Uterus (tissue), 2 donors: Measurements from ENCODE around the gene CAMTA1.

Experiments used
- POLR2A ChIP-seq, 2 donors: fragments of 450-650 bp; IDR thresholded peaks; one replicate each; pipeline ENCODE4 v1.6.1; 2016; ENCODE audit warnings: antibody characterized with exemption in 2 of 2, mild to moderate bottlenecking in 1 of 2, moderate library complexity in 1 of 2
- TF ChIP-seq, protein P1 (sequence below), 4 experiments: fragments of 200-600 bp in 2 of 4; fragments of 450-650 bp in 2 of 4; sonication (generic) in 2 of 4; IDR thresholded peaks; one replicate each; pipeline ENCODE4 v1.5.1; 2016 to 2019; ENCODE audit warnings: antibody characterized with exemption in 4 of 4, mild to moderate bottlenecking in 2 of 4, moderate library complexity in 1 of 4

- TF ChIP-seq, protein P1, sequence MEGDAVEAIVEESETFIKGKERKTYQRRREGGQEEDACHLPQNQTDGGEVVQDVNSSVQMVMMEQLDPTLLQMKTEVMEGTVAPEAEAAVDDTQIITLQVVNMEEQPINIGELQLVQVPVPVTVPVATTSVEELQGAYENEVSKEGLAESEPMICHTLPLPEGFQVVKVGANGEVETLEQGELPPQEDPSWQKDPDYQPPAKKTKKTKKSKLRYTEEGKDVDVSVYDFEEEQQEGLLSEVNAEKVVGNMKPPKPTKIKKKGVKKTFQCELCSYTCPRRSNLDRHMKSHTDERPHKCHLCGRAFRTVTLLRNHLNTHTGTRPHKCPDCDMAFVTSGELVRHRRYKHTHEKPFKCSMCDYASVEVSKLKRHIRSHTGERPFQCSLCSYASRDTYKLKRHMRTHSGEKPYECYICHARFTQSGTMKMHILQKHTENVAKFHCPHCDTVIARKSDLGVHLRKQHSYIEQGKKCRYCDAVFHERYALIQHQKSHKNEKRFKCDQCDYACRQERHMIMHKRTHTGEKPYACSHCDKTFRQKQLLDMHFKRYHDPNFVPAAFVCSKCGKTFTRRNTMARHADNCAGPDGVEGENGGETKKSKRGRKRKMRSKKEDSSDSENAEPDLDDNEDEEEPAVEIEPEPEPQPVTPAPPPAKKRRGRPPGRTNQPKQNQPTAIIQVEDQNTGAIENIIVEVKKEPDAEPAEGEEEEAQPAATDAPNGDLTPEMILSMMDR (IDR thresholded peaks at IDR 0.05): no peak
- TF ChIP-seq POLR2A (IDR thresholded peaks at IDR 0.05): no peak
Measured at GRCh38 chr1:7744882-7745281, 959.6 kb downstream of the CAMTA1 start.
